GM19463 (cell line): ENCODE results near the gene KRT8.

Experiments used
- ATAC-seq: cut with Tn5 transposase; IDR thresholded peaks from one replicate; pipeline ENCODE4 v1.9.1; 2021; ENCODE audit warnings: mild to moderate bottlenecking, moderate library complexity; ENCODE audit not compliant: unreplicated experiment

Gene KRT8

DNA sequence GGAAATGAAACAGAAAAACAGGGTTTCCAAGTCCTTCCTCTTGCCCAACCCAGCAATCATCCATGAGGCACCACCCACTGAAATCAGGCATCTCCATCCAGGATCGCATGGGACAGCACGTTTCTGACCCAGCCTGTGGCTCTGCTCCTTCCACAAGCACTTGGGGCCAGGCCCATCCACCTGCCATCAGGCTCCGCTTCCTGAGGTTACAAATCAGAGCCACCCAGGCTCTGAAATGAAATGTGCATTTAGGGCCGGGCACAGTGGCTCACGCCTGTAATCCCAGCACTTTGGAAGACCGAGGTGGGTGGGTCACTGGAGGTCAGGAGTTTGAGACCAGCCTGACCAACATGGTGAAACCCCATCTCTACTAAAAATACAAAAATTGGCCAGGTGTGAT, 55.4 kb downstream of the KRT8 start:
- ATAC-seq = no peak

DNA sequence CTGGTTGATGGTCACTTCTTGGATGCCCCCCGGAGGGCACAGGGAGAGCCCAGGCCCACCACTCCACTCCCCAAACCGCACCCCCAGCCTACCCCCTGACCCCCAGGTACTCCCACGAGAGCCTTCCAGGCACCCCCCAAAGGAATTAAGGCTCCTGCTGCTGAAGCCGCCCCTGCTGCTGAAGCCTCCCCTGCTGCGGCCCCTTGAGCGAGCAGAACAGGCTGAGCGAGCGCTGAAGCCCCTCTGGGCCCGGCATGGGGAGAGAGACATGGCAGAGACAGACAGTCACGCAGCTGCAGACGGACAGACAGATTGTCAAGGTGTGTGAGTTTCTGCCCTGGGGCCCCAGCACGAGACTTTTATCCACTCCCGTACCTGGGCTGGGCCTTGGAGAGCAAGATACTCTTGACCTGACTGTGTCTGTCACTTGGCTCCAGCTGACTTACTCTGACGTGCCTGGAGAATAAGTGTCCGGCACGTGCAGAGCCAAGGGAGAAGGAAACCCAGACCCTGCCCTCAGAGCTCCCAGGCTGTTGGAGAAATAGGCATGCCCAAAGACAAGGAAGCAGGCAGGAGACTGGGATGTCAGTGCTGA, 56.1 kb downstream of the KRT8 start, which contains the start of gene KRT78:
KRT78 (minus strand) TSS at position 334 of the 595 bp plus-strand sequence; CDS start at position 270, 64 bp downstream.
- ATAC-seq = no peak

DNA sequence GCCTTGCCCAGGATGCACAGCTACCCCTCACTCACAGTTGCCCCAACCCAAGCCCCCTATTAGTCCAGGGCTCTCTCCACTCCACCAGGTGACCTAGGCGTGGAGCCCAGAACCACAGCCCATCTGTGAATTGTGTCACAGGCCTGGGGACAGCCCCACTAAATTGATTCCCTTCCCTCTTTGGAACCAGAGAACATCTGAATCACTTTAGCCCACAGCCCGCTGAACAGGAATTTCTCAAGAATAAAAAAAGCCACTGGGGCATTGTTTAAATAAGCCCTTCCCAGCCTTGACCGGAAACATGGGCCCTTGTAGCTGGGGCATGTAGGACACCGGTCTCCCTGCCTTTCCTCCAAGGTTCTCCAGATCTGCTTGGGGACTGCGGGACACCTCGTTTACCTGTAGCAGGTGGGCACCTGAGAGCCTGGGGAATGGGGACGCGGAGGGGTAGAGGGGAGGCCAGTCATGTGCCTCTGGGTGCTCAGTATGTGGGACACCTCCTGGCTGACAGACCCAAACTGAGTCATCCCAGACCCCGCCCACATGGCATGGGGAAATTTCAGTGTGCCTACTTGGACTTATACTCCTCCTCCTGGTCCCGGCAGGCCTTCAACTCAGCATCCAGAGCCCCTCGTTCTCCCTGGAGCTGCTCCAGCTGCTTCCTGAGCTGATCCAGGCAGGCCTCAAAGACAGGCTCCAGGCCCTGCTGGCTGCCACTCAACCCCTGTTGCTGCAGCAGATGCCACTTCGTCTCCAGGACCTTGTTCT, 57.4 kb downstream of the KRT8 start:
- no peak for ATAC-seq
